ENCODE results near the gene TNFSF11.

TNFSF11 gene

DNA sequence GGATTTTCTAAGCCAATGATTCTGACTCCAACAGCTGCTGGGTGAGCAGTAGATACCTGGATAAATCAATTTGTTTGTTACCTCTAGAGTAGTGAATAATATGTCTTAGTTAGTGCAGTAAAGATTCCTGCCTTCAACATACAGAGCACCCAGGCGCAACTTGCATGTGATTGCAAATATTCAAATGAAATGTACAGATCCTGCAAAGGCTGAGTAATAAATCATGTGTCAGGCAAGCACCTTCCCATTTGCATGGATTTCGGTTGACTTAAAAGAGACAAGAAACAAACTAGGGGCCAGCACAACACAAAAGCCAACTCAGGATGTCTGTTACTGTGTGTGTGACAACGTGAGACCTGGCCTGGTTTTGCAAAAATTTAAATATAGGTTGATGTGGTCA, 79.7 kb downstream of the TNFSF11 start:
- no peak overlapping the region for H3K4me3 ChIP-seq (ENCODE audit: low read length in 2 of 2)
- no peak overlapping the region for H3K9ac ChIP-seq (ENCODE audit: low read length in 2 of 2)
- no peaks in the 10 kb centered on the region for H3K27me3 ChIP-seq (ENCODE audit: control insufficient read depth in 1 of 2, insufficient read depth in 2 of 2, low read length in 2 of 2)
- no peaks in the 10 kb centered on the region for H3K36me3 ChIP-seq (ENCODE audit: control insufficient read depth in 2 of 2, insufficient read depth in 2 of 2, low read length in 2 of 2)
- H3K4me1 ChIP-seq (ENCODE audit: control insufficient read depth, insufficient read depth, low read length), result no peaks in the 10 kb centered on the region
- no peaks in the 10 kb centered on the region for H3K9me3 ChIP-seq (ENCODE audit: control insufficient read depth in 2 of 2, low read length in 2 of 2)
- H3K27ac ChIP-seq (ENCODE audit: low read length), result no peak overlapping the region

DNA sequence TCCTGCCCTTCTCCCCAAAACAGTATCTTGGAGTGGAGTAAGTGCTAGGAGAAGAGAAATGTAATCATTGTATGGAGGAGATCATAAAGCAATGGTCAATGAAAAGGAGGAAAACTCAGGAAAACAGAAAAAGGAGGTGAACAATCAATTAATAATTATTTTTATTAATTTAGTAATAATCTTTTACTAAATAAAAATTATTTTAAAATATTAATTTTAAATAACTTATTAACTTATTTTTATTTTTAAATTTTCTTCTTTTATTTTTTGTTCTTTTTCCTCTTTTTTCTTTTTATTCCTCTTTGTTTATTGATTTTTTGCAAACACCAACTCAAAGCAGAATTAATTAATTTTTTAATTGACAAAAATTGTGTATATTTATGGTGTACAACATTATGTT, 80.3 kb downstream of the TNFSF11 start:
- no peak overlapping the region for H3K27ac ChIP-seq (ENCODE audit: low read length)

GRCh38 chr13:42654722-42655121, 80.8 kb downstream of the TNFSF11 start:
- Histone ChIP-seq H3K27ac (ENCODE audit: low read length) (no peak overlapping the region), H3K36me3 (ENCODE audit: control insufficient read depth in 2 of 2, insufficient read depth in 2 of 2, low read length in 2 of 2) (no peaks in the 10 kb centered on the region), H3K27me3 (ENCODE audit: control insufficient read depth in 1 of 2, insufficient read depth in 2 of 2, low read length in 2 of 2) (no peaks in the 10 kb centered on the region), H3K9ac (ENCODE audit: low read length in 2 of 2) (no peak overlapping the region), H3K4me3 (ENCODE audit: low read length in 2 of 2) (no peak overlapping the region), H3K9me3 (ENCODE audit: control insufficient read depth in 2 of 2, low read length in 2 of 2) (no peaks in the 10 kb centered on the region), H3K4me1 (ENCODE audit: control insufficient read depth, insufficient read depth, low read length) (no peaks in the 10 kb centered on the region)

More for the DNA sequence above, 80.3 kb downstream of the TNFSF11 start:
- H3K9me3 ChIP-seq (ENCODE audit: control insufficient read depth in 2 of 2, low read length in 2 of 2), result no peaks in the 10 kb centered on the region
- H3K9ac ChIP-seq (ENCODE audit: low read length in 2 of 2), result no peak overlapping the region
- H3K4me1 ChIP-seq (ENCODE audit: control insufficient read depth, insufficient read depth, low read length), result no peaks in the 10 kb centered on the region
- H3K4me3 ChIP-seq (ENCODE audit: low read length in 2 of 2), result no peak overlapping the region
- no peaks in the 10 kb centered on the region for H3K27me3 ChIP-seq (ENCODE audit: control insufficient read depth in 1 of 2, insufficient read depth in 2 of 2, low read length in 2 of 2)
- H3K36me3 ChIP-seq (ENCODE audit: control insufficient read depth in 2 of 2, insufficient read depth in 2 of 2, low read length in 2 of 2), result no peaks in the 10 kb centered on the region

DNA sequence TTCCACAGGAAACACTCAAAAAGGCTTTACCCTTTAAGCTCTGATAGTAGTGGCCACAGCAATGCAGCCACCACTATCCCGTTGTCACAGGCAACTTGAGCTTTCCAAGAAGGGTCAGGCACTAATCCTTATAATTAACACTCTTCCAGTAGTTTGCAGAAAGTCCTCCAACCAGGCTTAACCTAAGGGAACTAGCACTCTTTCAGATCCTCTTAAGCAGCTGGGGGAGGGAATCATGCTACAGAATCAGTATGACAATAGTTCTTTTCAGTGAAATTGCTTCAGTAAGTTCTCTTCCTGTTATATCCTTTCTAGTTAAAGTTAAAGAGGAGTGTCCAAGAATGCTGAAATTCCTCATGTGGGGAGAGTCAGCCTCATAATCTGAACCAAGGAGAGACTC, 82.2 kb downstream of the TNFSF11 start:
- no peaks in the 10 kb centered on the region for H3K9me3 ChIP-seq (ENCODE audit: control insufficient read depth in 2 of 2, low read length in 2 of 2)
- H3K36me3 ChIP-seq (ENCODE audit: control insufficient read depth in 2 of 2, insufficient read depth in 2 of 2, low read length in 2 of 2), result no peaks in the 10 kb centered on the region
- H3K27ac ChIP-seq (ENCODE audit: low read length), result no peak overlapping the region
- no peaks in the 10 kb centered on the region for H3K27me3 ChIP-seq (ENCODE audit: control insufficient read depth in 1 of 2, insufficient read depth in 2 of 2, low read length in 2 of 2)
- no peaks in the 10 kb centered on the region for H3K4me1 ChIP-seq (ENCODE audit: control insufficient read depth, insufficient read depth, low read length)
- no peak overlapping the region for H3K4me3 ChIP-seq (ENCODE audit: low read length in 2 of 2)
- no peak overlapping the region for H3K9ac ChIP-seq (ENCODE audit: low read length in 2 of 2)

- no peaks in the 10 kb centered on the region for H3K36me3 ChIP-seq (ENCODE audit: control insufficient read depth in 2 of 2, insufficient read depth in 2 of 2, low read length in 2 of 2)
- no peak overlapping the region for H3K27ac ChIP-seq (ENCODE audit: low read length)
Observed at GRCh38 chr13:42656958-42657357, 83.0 kb downstream of the TNFSF11 start.

More at GRCh38 chr13:42656958-42657357, 83.0 kb downstream of the TNFSF11 start:
- H3K9me3 ChIP-seq (ENCODE audit: control insufficient read depth in 2 of 2, low read length in 2 of 2), result no peaks in the 10 kb centered on the region
- no peaks in the 10 kb centered on the region for H3K27me3 ChIP-seq (ENCODE audit: control insufficient read depth in 1 of 2, insufficient read depth in 2 of 2, low read length in 2 of 2)
- no peaks in the 10 kb centered on the region for H3K4me1 ChIP-seq (ENCODE audit: control insufficient read depth, insufficient read depth, low read length)
- no peak overlapping the region for H3K4me3 ChIP-seq (ENCODE audit: low read length in 2 of 2)
- no peak overlapping the region for H3K9ac ChIP-seq (ENCODE audit: low read length in 2 of 2)
